ENCODE results near the gene PHYKPL. TPM values are rescaled to one million over a fixed set of nuclear protein-coding genes. Genes with fewer than 3 reads are reported as not detected.

PHYKPL gene
- total RNA-seq, 1 experiment from 2014 or later, result 41.7 TPM

DNA sequence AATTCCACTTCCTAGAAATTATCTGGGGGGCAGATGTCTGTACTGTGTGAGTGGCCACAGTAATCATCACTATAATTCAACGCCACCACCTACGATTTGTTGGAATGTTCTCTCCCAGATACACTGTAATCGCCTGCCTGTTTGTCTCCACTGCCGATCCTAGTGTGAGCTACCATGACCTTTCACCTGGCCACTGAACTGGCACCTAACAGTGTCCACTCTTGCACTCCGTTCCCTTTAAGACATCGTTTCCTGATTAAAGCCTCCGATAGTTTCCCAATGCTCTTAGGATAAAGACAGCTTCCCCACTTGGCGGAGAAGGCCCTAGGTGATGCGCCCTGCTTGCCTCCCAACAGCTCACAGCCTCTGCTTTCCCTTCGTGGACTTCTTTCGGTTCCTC, 4.0 kb downstream of the PHYKPL start:
- H3K27ac Mint-ChIP-seq, result no peak overlapping the region
- ATAC-seq (no peak), DNase-seq (ENCODE audit: low spot score) (no peak)
- TF ChIP-seq NR2C2 (CRISPR knock-in tag; IDR thresholded peaks at IDR 0.05) (no peak), NFYB (CRISPR knock-in tag; conservative IDR thresholded peaks at IDR 0.05; ENCODE audit: low read depth) (no peak), SMAD4 (CRISPR knock-in tag; IDR thresholded peaks at IDR 0.05) (no peak), TCF7 (CRISPR knock-in tag; IDR thresholded peaks at IDR 0.05; ENCODE audit: low read depth) (no peak), RELA (CRISPR knock-in tag; IDR thresholded peaks at IDR 0.05; ENCODE audit: borderline replicate concordance) (no peak), ZNF121 (CRISPR knock-in tag; IDR thresholded peaks at IDR 0.05) (no peak), RORB (CRISPR knock-in tag; IDR thresholded peaks at IDR 0.05) (no peak), ESRRA (CRISPR knock-in tag; IDR thresholded peaks at IDR 0.05; ENCODE audit: borderline replicate concordance) (no peak)
- TF ChIP-seq, protein P1, sequence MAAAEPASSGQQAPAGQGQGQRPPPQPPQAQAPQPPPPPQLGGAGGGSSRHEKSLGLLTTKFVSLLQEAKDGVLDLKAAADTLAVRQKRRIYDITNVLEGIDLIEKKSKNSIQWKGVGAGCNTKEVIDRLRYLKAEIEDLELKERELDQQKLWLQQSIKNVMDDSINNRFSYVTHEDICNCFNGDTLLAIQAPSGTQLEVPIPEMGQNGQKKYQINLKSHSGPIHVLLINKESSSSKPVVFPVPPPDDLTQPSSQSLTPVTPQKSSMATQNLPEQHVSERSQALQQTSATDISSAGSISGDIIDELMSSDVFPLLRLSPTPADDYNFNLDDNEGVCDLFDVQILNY (CRISPR knock-in tag; IDR thresholded peaks at IDR 0.05), result no peak
- TF ChIP-seq, protein P2, sequence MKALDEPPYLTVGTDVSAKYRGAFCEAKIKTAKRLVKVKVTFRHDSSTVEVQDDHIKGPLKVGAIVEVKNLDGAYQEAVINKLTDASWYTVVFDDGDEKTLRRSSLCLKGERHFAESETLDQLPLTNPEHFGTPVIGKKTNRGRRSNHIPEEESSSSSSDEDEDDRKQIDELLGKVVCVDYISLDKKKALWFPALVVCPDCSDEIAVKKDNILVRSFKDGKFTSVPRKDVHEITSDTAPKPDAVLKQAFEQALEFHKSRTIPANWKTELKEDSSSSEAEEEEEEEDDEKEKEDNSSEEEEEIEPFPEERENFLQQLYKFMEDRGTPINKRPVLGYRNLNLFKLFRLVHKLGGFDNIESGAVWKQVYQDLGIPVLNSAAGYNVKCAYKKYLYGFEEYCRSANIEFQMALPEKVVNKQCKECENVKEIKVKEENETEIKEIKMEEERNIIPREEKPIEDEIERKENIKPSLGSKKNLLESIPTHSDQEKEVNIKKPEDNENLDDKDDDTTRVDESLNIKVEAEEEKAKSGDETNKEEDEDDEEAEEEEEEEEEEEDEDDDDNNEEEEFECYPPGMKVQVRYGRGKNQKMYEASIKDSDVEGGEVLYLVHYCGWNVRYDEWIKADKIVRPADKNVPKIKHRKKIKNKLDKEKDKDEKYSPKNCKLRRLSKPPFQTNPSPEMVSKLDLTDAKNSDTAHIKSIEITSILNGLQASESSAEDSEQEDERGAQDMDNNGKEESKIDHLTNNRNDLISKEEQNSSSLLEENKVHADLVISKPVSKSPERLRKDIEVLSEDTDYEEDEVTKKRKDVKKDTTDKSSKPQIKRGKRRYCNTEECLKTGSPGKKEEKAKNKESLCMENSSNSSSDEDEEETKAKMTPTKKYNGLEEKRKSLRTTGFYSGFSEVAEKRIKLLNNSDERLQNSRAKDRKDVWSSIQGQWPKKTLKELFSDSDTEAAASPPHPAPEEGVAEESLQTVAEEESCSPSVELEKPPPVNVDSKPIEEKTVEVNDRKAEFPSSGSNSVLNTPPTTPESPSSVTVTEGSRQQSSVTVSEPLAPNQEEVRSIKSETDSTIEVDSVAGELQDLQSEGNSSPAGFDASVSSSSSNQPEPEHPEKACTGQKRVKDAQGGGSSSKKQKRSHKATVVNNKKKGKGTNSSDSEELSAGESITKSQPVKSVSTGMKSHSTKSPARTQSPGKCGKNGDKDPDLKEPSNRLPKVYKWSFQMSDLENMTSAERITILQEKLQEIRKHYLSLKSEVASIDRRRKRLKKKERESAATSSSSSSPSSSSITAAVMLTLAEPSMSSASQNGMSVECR (CRISPR knock-in tag; IDR thresholded peaks at IDR 0.05; ENCODE audit: borderline replicate concordance), result no peak
- TF ChIP-seq, protein P3, sequence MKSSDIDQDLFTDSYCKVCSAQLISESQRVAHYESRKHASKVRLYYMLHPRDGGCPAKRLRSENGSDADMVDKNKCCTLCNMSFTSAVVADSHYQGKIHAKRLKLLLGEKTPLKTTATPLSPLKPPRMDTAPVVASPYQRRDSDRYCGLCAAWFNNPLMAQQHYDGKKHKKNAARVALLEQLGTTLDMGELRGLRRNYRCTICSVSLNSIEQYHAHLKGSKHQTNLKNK (CRISPR knock-in tag; IDR thresholded peaks at IDR 0.05), result no peak
- no peak overlapping the region for H3K4me3 Mint-ChIP-seq
- no peaks in the 10 kb centered on the region for H3K27me3 Mint-ChIP-seq (ENCODE audit: low read depth)
- H3K9me3 Mint-ChIP-seq, result peaks cover 8% of the 10 kb centered on the region; the same call in 1 of the 2 replicates
- ChIA-PET POLR2A (no interaction called here), CTCF (no interaction called here)
- H3K36me3 Mint-ChIP-seq, result peaks cover 47% of the 10 kb centered on the region
- H3K4me1 Mint-ChIP-seq, result peaks cover 24% of the 10 kb centered on the region

DNA sequence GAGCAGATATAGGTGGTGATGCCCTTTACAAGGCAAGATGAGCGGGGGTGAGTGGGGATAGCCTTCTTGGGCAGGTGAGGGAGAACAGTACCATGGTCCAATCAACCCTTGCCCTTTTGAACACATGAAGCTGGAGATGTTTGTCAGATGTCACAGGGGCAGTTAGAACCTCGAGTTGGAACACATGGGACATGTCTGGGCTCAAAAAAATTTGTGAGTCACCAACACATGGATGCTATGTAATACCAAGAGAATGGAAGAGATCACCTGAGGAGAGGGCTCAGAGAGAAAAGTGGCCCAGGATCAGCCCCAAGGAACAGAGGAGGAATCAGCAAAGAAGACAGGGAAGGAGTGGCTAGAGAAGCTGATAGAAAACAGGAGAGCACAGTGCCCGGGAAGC, 4.7 kb downstream of the PHYKPL start:
- Mint-ChIP-seq H3K4me3 (no peak overlapping the region), H3K4me1 (peaks cover 30% of the 10 kb centered on the region), H3K9me3 (peaks cover 8% of the 10 kb centered on the region; the same call in 1 of the 2 replicates), H3K36me3 (peaks cover 47% of the 10 kb centered on the region), H3K27me3 (ENCODE audit: low read depth) (no peaks in the 10 kb centered on the region), H3K27ac (no peak overlapping the region)
- ATAC-seq (no peak), DNase-seq (ENCODE audit: low spot score) (no peak)
- TF ChIP-seq CREB1 (CRISPR knock-in tag; IDR thresholded peaks at IDR 0.05) (no peak), NFATC4 (CRISPR knock-in tag; IDR thresholded peaks at IDR 0.05) (no peak), SMAD3 (CRISPR knock-in tag; IDR thresholded peaks at IDR 0.05; ENCODE audit: borderline replicate concordance) (no peak), FOXP1 (CRISPR knock-in tag; IDR thresholded peaks at IDR 0.05; ENCODE audit: borderline replicate concordance) (no peak), TEAD1 (CRISPR knock-in tag; IDR thresholded peaks at IDR 0.05) (no peak), KAT7 (CRISPR knock-in tag; IDR thresholded peaks at IDR 0.05; ENCODE audit: borderline replicate concordance) (no peak), ZNF219 (CRISPR knock-in tag; IDR thresholded peaks at IDR 0.05; ENCODE audit: borderline replicate concordance) (no peak), ZNF121 (CRISPR knock-in tag; IDR thresholded peaks at IDR 0.05) (no peak), SMAD4 (CRISPR knock-in tag; IDR thresholded peaks at IDR 0.05) (no peak), HMGA2 (CRISPR knock-in tag; IDR thresholded peaks at IDR 0.05) (no peak), TEAD4 (CRISPR knock-in tag; IDR thresholded peaks at IDR 0.05) (no peak), ZNF138 (CRISPR knock-in tag; conservative IDR thresholded peaks at IDR 0.05) (no peak), NR2C2 (CRISPR knock-in tag; IDR thresholded peaks at IDR 0.05) (no peak), MXD4 (CRISPR knock-in tag; IDR thresholded peaks at IDR 0.05; ENCODE audit: borderline replicate concordance) (no peak)
- TF ChIP-seq, protein P4, sequence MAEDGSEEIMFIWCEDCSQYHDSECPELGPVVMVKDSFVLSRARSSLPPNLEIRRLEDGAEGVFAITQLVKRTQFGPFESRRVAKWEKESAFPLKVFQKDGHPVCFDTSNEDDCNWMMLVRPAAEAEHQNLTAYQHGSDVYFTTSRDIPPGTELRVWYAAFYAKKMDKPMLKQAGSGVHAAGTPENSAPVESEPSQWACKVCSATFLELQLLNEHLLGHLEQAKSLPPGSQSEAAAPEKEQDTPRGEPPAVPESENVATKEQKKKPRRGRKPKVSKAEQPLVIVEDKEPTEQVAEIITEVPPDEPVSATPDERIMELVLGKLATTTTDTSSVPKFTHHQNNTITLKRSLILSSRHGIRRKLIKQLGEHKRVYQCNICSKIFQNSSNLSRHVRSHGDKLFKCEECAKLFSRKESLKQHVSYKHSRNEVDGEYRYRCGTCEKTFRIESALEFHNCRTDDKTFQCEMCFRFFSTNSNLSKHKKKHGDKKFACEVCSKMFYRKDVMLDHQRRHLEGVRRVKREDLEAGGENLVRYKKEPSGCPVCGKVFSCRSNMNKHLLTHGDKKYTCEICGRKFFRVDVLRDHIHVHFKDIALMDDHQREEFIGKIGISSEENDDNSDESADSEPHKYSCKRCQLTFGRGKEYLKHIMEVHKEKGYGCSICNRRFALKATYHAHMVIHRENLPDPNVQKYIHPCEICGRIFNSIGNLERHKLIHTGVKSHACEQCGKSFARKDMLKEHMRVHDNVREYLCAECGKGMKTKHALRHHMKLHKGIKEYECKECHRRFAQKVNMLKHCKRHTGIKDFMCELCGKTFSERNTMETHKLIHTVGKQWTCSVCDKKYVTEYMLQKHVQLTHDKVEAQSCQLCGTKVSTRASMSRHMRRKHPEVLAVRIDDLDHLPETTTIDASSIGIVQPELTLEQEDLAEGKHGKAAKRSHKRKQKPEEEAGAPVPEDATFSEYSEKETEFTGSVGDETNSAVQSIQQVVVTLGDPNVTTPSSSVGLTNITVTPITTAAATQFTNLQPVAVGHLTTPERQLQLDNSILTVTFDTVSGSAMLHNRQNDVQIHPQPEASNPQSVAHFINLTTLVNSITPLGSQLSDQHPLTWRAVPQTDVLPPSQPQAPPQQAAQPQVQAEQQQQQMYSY (CRISPR knock-in tag; IDR thresholded peaks at IDR 0.05), result no peak
- TF ChIP-seq, protein P5, sequence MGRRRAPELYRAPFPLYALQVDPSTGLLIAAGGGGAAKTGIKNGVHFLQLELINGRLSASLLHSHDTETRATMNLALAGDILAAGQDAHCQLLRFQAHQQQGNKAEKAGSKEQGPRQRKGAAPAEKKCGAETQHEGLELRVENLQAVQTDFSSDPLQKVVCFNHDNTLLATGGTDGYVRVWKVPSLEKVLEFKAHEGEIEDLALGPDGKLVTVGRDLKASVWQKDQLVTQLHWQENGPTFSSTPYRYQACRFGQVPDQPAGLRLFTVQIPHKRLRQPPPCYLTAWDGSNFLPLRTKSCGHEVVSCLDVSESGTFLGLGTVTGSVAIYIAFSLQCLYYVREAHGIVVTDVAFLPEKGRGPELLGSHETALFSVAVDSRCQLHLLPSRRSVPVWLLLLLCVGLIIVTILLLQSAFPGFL (CRISPR knock-in tag; IDR thresholded peaks at IDR 0.05; ENCODE audit: borderline replicate concordance), result no peak
- CTCF ChIA-PET, result no interaction called here
- POLR2A ChIA-PET, result no interaction called here

Data from WTC11 (cell line).